Left ventricle myocardium inferior (tissue), 1 donor: Measurements from ENCODE around the gene PLCB1. TPM values are rescaled to one million over a fixed set of nuclear protein-coding genes. Genes with fewer than 3 reads are reported as not detected.

Experiments
- DNase-seq: peaks from one replicate; pipeline ENCODE4 v3.0.0-alpha.2; 2020
- H3K27ac ChIP-seq: fragments of 200-600 bp; replicated peaks from 2 replicates; pipeline ENCODE4 v1.8.0; 2021
- H3K27me3 ChIP-seq: fragments of 200-600 bp; 2 replicates; pipeline ENCODE4 v1.8.0; 2021; ENCODE audit warnings: low read depth
- H3K36me3 ChIP-seq: fragments of 200-600 bp; 2 replicates; pipeline ENCODE4 v1.8.0; 2021
- H3K4me1 ChIP-seq: fragments of 200-600 bp; 2 replicates; pipeline ENCODE4 v1.8.0; 2021
- H3K4me3 ChIP-seq: fragments of 200-600 bp; 2 replicates; pipeline ENCODE4 v1.8.0; 2021; ENCODE audit warnings: mild to moderate bottlenecking, moderate library complexity
- H3K9me3 ChIP-seq: fragments of 200-600 bp; replicated peaks from 2 replicates; pipeline ENCODE4 v1.8.0; 2021
- intact Hi-C: fragments of 100-400 bp; cut with micrococcal nuclease; formaldehyde crosslinking; loops from one replicate; pipeline ENCODE4 v1.11.0; 2022
- total RNA-seq: library from RNA; stranded (reverse); fragmentation: NEBNext Ultra II Directional; extraction: Animal tissue kit (Norgen Biotek cat#: 25700); gene quantifications from one replicate; pipeline ENCODE4 v1.2.1, GENCODE V29; 2021
- TF ChIP-seq, protein P1 (sequence below): fragments of 200-600 bp; IDR thresholded peaks from 2 replicates; pipeline ENCODE4 v1.8.0; 2021; ENCODE audit warnings: antibody characterized with exemption, mild to moderate bottlenecking, borderline replicate concordance
- donor health status: DM: no; HTN: yes; CAD: no; lungs with severe emphysema.

The PLCB1 gene
- total RNA-seq, 1 donor from 2014 or later = 6.0 TPM

DNA sequence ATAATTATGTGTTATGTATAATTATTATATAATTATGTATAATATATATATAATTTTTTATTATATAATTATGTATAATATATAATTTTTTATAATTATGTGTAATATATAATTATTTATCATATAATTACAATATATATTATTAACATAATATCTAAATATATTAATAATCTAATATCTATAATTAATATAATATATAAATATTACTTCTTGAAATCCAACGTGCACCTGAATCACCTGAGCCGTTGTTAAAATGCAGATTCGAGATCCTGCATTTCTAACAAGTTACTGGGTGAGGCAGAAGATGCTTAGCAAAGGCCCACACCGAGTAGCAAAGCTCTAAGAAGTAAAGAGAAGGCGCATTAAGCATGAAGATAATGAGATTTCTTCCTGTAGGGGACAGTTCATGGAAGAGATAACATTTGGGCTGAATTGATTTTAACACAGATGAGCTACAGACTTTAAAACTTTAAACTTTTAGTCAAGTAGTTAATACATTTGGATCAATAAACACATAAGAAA is 530.4 kb downstream of the PLCB1 start:
- H3K36me3 ChIP-seq = no peaks in the 10 kb centered on the region
- no peak overlapping the region for H3K4me3 ChIP-seq
- no peak for DNase-seq
- no peaks in the 10 kb centered on the region for H3K27me3 ChIP-seq
- intact Hi-C loops = no loop called here
- H3K9me3 ChIP-seq = no peaks in the 10 kb centered on the region
- peaks cover 31% of the 10 kb centered on the region for H3K4me1 ChIP-seq
- H3K27ac ChIP-seq = no peak overlapping the region
- TF ChIP-seq, protein P1, sequence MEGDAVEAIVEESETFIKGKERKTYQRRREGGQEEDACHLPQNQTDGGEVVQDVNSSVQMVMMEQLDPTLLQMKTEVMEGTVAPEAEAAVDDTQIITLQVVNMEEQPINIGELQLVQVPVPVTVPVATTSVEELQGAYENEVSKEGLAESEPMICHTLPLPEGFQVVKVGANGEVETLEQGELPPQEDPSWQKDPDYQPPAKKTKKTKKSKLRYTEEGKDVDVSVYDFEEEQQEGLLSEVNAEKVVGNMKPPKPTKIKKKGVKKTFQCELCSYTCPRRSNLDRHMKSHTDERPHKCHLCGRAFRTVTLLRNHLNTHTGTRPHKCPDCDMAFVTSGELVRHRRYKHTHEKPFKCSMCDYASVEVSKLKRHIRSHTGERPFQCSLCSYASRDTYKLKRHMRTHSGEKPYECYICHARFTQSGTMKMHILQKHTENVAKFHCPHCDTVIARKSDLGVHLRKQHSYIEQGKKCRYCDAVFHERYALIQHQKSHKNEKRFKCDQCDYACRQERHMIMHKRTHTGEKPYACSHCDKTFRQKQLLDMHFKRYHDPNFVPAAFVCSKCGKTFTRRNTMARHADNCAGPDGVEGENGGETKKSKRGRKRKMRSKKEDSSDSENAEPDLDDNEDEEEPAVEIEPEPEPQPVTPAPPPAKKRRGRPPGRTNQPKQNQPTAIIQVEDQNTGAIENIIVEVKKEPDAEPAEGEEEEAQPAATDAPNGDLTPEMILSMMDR = no peak

DNA sequence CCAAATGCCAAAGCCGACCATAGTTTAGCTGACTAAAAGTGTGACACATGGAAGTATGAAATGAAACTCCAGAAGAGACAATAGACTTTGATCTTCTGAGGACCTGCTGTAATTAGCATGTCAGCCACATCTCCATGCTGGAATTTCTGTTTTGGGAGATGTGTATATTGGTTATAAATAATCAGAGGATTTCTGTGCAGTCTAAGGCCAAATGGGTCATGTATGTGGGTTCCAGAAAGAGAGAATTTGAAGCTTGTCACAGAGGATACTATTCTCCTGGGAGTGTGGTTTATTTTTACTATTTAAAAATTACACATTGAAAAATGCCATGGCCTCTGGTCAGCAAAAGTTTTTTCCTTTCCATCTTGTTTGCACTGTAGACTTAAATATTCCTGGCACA is 531.4 kb downstream of the PLCB1 start:
- DNase-seq = no peak
- no peak overlapping the region for H3K4me3 ChIP-seq
- no peaks in the 10 kb centered on the region for H3K27me3 ChIP-seq
- peaks cover 40% of the 10 kb centered on the region for H3K4me1 ChIP-seq
- H3K27ac ChIP-seq = no peak overlapping the region
- TF ChIP-seq, protein P1 = no peak
- intact Hi-C loops = no loop called here
- no peaks in the 10 kb centered on the region for H3K9me3 ChIP-seq
- no peaks in the 10 kb centered on the region for H3K36me3 ChIP-seq

DNA sequence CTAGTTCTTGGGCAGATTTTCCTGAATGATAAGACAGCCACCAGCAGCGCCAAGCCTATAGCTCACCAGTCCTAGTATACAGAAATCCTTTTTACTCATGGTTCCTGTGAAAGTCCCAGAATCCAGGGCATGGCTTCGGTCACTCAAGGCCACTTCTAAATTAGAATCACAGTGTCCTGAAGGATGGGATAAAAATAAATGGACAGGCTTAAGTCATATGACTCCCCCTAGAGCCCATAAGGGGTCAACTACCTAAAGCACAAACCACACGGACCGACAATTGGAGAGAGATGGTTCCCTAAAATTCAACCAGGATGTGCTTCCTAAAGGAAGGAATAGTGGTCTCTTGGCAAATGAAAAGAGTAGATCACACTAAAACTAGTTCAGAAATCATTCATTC is 532.7 kb downstream of the PLCB1 start:
- Histone ChIP-seq H3K27me3 (no peaks in the 10 kb centered on the region), H3K4me3 (no peak overlapping the region), H3K27ac (peak overlapping the region; percentile 32), H3K9me3 (no peaks in the 10 kb centered on the region), H3K4me1 (peaks cover 45% of the 10 kb centered on the region), H3K36me3 (no peaks in the 10 kb centered on the region)
- TF ChIP-seq, protein P1 = peak; percentile 46
- intact Hi-C loops = no loop called here
- DNase-seq = no peak

DNA sequence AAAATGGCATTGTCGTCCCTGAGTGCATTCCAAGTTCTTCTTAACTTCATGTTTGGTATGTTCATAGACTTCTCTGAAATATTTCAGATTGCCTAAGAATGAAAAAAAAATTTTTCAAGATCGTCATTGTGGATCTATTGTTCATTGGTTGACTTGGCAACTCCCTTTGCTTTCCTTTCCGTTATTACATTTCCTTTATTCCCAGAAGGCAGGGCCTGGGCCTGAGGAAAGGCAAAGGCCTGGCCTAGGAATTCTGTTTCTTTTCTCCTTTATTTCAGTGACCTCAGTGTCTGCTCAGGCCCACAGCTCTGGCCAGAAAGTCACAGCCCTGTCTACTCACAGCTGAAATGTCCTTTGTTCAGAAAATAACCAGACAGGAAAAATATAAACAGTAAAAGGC is 535.2 kb downstream of the PLCB1 start:
- no peaks in the 10 kb centered on the region for H3K9me3 ChIP-seq
- H3K27ac ChIP-seq = peak overlapping the region; percentile 63
- DNase-seq = peak; percentile 18
- intact Hi-C loops = no loop called here
- H3K4me1 ChIP-seq = peaks cover 70% of the 10 kb centered on the region
- TF ChIP-seq, protein P1 = no peak
- no peaks in the 10 kb centered on the region for H3K27me3 ChIP-seq
- no peaks in the 10 kb centered on the region for H3K36me3 ChIP-seq
- no peak overlapping the region for H3K4me3 ChIP-seq

DNA sequence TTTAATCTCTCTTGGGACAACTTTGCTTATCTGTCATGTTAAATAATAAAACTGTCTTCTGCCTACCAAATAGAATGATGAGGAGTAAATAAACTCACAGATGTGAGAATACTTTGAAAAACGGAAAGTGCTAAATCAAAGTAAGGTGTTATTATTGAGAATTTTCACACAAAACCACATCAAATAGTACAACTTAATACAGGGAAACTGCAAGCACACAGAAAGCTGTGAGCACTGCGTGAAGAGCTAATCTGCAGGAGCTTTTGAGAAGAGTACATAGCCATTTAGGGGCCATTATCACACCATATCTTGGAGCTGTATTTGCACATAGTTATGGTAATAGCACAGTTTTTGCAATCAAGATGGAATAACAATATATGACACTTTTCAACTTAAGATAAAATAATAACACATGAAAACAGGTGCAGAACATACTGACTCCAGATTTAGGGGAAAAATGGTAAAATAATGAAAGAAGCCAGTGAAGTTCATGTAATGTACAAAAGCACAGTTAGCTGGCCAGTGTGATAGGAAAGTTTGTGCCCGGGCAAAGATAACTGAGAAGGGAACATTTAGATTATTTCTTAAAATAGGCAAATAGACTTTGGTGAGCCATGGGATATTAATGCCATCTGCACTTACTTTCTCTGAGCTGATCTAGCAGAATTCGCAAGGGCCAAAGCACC is 538.3 kb downstream of the PLCB1 start:
- TF ChIP-seq, protein P1 = no peak
- no peak for DNase-seq
- H3K4me3 ChIP-seq = no peak overlapping the region
- peak overlapping the region; percentile 47 for H3K27ac ChIP-seq
- H3K9me3 ChIP-seq = no peaks in the 10 kb centered on the region
- intact Hi-C loops = no loop called here
- H3K4me1 ChIP-seq = peaks cover 49% of the 10 kb centered on the region
- H3K27me3 ChIP-seq = no peaks in the 10 kb centered on the region
- no peaks in the 10 kb centered on the region for H3K36me3 ChIP-seq
